Esophagus squamous epithelium (tissue), 5 donors: ENCODE data around the gene CT83. TPM values are rescaled to one million over a fixed set of nuclear protein-coding genes. Genes with fewer than 3 reads are reported as not detected.

Source experiments
- DNase-seq: peaks from one replicate; lab custom pipeline; 2025; lab: John Stamatoyannopoulos, UW
- H3K27ac ChIP-seq, 4 donors: fragments of 200-600 bp; sonication (generic); one replicate each; pipeline ENCODE4 v1.5.1; 2016 to 2019; ENCODE audit warnings: mild to moderate bottlenecking in 1 of 4
- H3K27me3 ChIP-seq, 4 donors: fragments of 200-600 bp; sonication (generic); 1 replicate in 3 of 4; 2 replicates in 1 of 4; pipeline versions ENCODE4 v1.5.1 to v1.6.0; 2017 to 2021; ENCODE audit warnings: antibody characterized with exemption in 1 of 4
- H3K36me3 ChIP-seq, 3 donors: fragments of 200-600 bp; sonication (generic); one replicate each; pipeline ENCODE4 v1.5.1; 2016 to 2019
- H3K4me1 ChIP-seq, 3 donors: fragments of 200-600 bp; sonication (generic); one replicate each; pipeline ENCODE4 v1.5.1; 2017 to 2019
- H3K4me3 ChIP-seq, 4 donors: fragments of 200-600 bp; sonication (generic); 1 replicate in 3 of 4; 2 replicates in 1 of 4; pipeline ENCODE4 v1.5.1; 2016 to 2019; ENCODE audit warnings: mild to moderate bottlenecking in 2 of 4, moderate library complexity in 1 of 4
- H3K9me3 ChIP-seq, 3 donors: fragments of 200-600 bp; sonication (generic); one replicate each; pipeline ENCODE4 v1.5.1; 2016 to 2019
- POLR2A ChIP-seq, 4 donors: fragments of 450-650 bp; IDR thresholded peaks; one replicate each; pipeline ENCODE4 v1.6.1; 2017; ENCODE audit warnings: antibody characterized with exemption in 4 of 4, mild to moderate bottlenecking in 4 of 4, moderate library complexity in 3 of 4
- WGBS, 2 donors: methylation state at CpG; one replicate each; pipeline ENCODE4 v1.1.5; 2018; 5-methylcytosine and 5-hydroxymethylcytosine counted together
- intact Hi-C: fragments of 100-400 bp; cut with DNase I; formaldehyde crosslinking; loops from one replicate; pipeline ENCODE4 v1.15.0; 2022
- total RNA-seq, 4 donors: library from RNA; depleted of rRNA; stranded (reverse); fragments of >200 nt; gene quantifications; one replicate each; pipeline ENCODE4 v1.1.0, GENCODE V29; 2016
- TF ChIP-seq, protein P1 (sequence below), 6 experiments: fragments of 450-650 bp in 4 of 6; fragments of 200-600 bp in 2 of 6; sonication (generic) in 2 of 6; IDR thresholded peaks; one replicate each; pipeline ENCODE4 v1.5.1; 2016 to 2019; ENCODE audit warnings: antibody characterized with exemption in 6 of 6, mild to moderate bottlenecking in 4 of 6, moderate library complexity in 4 of 6
- donor health status: DM: yes; HTN: yes; CAD: no.

CT83 gene, protein sequence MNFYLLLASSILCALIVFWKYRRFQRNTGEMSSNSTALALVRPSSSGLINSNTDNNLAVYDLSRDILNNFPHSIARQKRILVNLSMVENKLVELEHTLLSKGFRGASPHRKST
- not detected for total RNA-seq

GRCh38 chrX:116462822-116463221, at the start of gene CT83:
Gene CT83 (minus strand): TSS chrX:116462976. CDS start chrX:116462856, 120 bp downstream.
- WGBS, 2 donors, result 74 to 94% methylated on average over 5 to 9 of the region's 18 CpGs
- Histone ChIP-seq H3K9me3 (no peaks in the 10 kb centered on the region), H3K27ac (no peak within 1 kb of the TSS), H3K27me3 (no peaks in the 10 kb centered on the region), H3K4me3 (no peak within 1 kb of the TSS), H3K36me3 (no peaks in the 10 kb centered on the region), H3K4me1 (no peaks in the 10 kb centered on the region)
- intact Hi-C loops, result no loop called here
- DNase-seq, result no peak
- TF ChIP-seq, protein P1, sequence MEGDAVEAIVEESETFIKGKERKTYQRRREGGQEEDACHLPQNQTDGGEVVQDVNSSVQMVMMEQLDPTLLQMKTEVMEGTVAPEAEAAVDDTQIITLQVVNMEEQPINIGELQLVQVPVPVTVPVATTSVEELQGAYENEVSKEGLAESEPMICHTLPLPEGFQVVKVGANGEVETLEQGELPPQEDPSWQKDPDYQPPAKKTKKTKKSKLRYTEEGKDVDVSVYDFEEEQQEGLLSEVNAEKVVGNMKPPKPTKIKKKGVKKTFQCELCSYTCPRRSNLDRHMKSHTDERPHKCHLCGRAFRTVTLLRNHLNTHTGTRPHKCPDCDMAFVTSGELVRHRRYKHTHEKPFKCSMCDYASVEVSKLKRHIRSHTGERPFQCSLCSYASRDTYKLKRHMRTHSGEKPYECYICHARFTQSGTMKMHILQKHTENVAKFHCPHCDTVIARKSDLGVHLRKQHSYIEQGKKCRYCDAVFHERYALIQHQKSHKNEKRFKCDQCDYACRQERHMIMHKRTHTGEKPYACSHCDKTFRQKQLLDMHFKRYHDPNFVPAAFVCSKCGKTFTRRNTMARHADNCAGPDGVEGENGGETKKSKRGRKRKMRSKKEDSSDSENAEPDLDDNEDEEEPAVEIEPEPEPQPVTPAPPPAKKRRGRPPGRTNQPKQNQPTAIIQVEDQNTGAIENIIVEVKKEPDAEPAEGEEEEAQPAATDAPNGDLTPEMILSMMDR (IDR thresholded peaks at IDR 0.05), result no peak
- no peak for TF ChIP-seq POLR2A (IDR thresholded peaks at IDR 0.05)

DNA sequence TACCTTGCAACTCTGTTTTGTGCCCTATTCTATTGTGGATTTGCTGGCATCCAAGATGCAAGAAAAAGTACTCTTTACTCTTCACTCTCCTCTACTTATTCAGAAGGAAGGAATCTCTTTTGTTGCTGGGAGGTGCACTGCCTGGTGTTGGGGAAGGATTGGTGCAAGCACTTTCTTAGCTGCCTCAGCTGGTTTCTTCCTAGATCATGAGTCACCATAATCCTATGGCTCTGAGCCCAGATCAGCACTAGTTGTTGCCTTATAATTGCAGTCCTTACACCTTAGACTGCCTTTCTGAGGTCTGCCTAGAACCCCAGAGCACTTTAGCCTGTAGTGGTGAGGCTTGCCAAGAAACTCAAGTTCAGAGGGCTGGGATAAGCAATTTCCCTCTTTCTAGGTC, 37.0 kb upstream of the CT83 start:
- DNase-seq, result no peak
- intact Hi-C loops, result no loop called here

GRCh38 chrX:116493271-116493670, 30.5 kb upstream of the CT83 start:
- no peak for DNase-seq
- TF ChIP-seq, protein P1 (IDR thresholded peaks at IDR 0.05), result no peak
- no peak for TF ChIP-seq POLR2A (IDR thresholded peaks at IDR 0.05)

More for the DNA sequence above, 37.0 kb upstream of the CT83 start:
- no peaks in the 10 kb centered on the region for H3K36me3 ChIP-seq
- H3K9me3 ChIP-seq, result no peaks in the 10 kb centered on the region
- no peak overlapping the region for H3K27ac ChIP-seq
- H3K4me3 ChIP-seq, result no peak overlapping the region
- TF ChIP-seq POLR2A (IDR thresholded peaks at IDR 0.05), result no peak
- TF ChIP-seq, protein P1 (IDR thresholded peaks at IDR 0.05), result peak in 1 of 6 experiments; percentile 24
- peaks cover 0 to 5% (median 0%) of the 10 kb centered on the region in 3 donors for H3K4me1 ChIP-seq
- peaks cover 0 to 4% (median 0%) of the 10 kb centered on the region in 4 donors for H3K27me3 ChIP-seq

DNA sequence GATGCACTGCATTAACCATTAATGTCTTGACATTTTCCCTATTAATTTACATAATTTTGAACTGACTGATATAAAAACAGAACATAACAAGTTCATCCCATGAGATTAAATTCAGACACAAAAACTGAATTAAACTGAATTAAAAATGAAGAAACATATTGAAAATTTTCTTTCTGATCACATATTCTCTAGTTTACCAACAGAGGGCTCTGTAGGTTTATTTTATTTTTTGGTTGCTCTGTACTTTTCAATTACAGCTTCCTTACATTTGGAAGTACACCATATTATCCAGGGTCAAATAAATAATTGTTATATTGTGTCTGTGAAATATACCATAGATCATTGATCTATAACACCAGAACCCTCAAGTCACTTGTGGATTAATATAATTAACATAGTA, 27.3 kb upstream of the CT83 start:
- no peak for DNase-seq
- Histone ChIP-seq H3K9me3 (no peaks in the 10 kb centered on the region), H3K27me3 (no peaks in the 10 kb centered on the region), H3K27ac (no peak overlapping the region), H3K4me1 (no peaks in the 10 kb centered on the region), H3K4me3 (no peak overlapping the region), H3K36me3 (no peaks in the 10 kb centered on the region)
- intact Hi-C loops, result no loop called here
- TF ChIP-seq POLR2A (IDR thresholded peaks at IDR 0.05), result no peak
- TF ChIP-seq, protein P1 (IDR thresholded peaks at IDR 0.05), result peak in 2 of 6 experiments; percentile 22 to 45

More at GRCh38 chrX:116493271-116493670, 30.5 kb upstream of the CT83 start:
- Histone ChIP-seq H3K36me3 (no peaks in the 10 kb centered on the region), H3K4me3 (no peak overlapping the region), H3K4me1 (no peaks in the 10 kb centered on the region), H3K9me3 (no peaks in the 10 kb centered on the region), H3K27ac (no peak overlapping the region), H3K27me3 (no peaks in the 10 kb centered on the region)
- 54 to 75% methylated on average over 2 of the region's 2 CpGs for WGBS, 2 donors
- intact Hi-C loops, result no loop called here

DNA sequence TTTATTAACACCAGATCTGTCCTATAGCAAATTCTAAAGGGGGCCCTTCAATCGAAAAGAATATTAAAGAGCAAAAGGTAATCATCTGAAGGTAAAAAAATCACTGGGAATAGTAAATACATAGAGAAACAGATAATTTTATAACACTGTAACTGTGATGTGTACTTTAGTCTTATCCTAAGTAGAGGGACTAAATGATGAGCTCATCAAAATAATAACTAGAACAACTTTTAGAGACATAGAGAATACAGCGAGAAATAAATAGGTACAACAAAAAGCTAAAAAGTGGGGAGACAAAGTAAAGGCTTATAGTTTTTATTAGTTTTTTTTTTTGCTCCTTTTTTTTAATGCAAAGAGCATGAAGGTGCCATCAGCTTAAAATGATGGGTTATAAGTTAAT, 17.3 kb upstream of the CT83 start:
- WGBS, 2 donors, result 73 to 77% methylated on average over 2 of the region's 2 CpGs
- Histone ChIP-seq H3K4me1 (no peaks in the 10 kb centered on the region), H3K36me3 (no peaks in the 10 kb centered on the region), H3K27me3 (no peaks in the 10 kb centered on the region), H3K27ac (no peak overlapping the region), H3K9me3 (no peaks in the 10 kb centered on the region), H3K4me3 (no peak overlapping the region)
- intact Hi-C loops, result no loop called here
- TF ChIP-seq POLR2A (IDR thresholded peaks at IDR 0.05), result no peak
- TF ChIP-seq, protein P1 (IDR thresholded peaks at IDR 0.05), result no peak
- no peak for DNase-seq
